ENCODE measurements around the gene HMGXB3. TPM values are rescaled to one million over a fixed set of nuclear protein-coding genes. Genes with fewer than 3 reads are reported as not detected.

The HMGXB3 gene
- polyA plus RNA-seq, 1 donor from 2014 or later: 66.6 TPM

DNA sequence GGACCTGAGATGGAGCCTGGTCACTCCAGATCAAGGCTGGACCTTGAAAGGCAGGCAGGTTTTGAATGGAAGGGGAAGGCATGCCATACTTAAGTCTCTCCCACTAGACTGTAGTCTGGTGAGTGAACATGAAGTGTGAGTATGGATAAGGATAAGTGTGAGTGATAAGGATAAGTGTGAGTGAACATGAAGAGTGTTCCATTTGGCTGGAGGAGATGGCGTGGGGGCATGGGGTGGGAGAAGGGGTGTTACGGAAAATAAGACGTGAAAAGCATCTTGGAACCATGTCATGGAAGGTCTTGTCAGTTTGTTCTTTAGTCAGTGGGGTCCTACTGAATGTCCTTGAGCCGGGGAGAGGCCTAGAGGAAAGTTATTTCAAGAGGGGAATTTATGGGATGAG lies 32.8 kb downstream of the HMGXB3 start:
- Histone ChIP-seq H3K79me2 (replicated peaks; ENCODE audit: insufficient read depth, low read length) (no peaks in the 10 kb centered on the region), H3K9me2 (ENCODE audit: insufficient read depth, low read length) (no peaks in the 10 kb centered on the region), H3K4me2 (ENCODE audit: low read length) (no peak overlapping the region), H3K9ac (ENCODE audit: low read length) (no peak overlapping the region), H4K20me1 (ENCODE audit: insufficient read depth) (no peaks in the 10 kb centered on the region), H3F3A (ENCODE audit: insufficient read depth, low read length, poor library complexity, severe bottlenecking) (no peaks in the 10 kb centered on the region), H3K27ac (ENCODE audit: low read length) (no peak overlapping the region), H3K36me3 (ENCODE audit: insufficient read depth, low read length) (peaks cover 16% of the 10 kb centered on the region), H2AFZ (ENCODE audit: low read depth, low read length) (no peak overlapping the region), H3K27me3 (ENCODE audit: insufficient read depth, low read depth, low read length) (no peaks in the 10 kb centered on the region), H3K9me3 (ENCODE audit: low read length) (no peaks in the 10 kb centered on the region), H3K4me3 (ENCODE audit: low read length) (no peak overlapping the region)
- TF ChIP-seq, protein P1, sequence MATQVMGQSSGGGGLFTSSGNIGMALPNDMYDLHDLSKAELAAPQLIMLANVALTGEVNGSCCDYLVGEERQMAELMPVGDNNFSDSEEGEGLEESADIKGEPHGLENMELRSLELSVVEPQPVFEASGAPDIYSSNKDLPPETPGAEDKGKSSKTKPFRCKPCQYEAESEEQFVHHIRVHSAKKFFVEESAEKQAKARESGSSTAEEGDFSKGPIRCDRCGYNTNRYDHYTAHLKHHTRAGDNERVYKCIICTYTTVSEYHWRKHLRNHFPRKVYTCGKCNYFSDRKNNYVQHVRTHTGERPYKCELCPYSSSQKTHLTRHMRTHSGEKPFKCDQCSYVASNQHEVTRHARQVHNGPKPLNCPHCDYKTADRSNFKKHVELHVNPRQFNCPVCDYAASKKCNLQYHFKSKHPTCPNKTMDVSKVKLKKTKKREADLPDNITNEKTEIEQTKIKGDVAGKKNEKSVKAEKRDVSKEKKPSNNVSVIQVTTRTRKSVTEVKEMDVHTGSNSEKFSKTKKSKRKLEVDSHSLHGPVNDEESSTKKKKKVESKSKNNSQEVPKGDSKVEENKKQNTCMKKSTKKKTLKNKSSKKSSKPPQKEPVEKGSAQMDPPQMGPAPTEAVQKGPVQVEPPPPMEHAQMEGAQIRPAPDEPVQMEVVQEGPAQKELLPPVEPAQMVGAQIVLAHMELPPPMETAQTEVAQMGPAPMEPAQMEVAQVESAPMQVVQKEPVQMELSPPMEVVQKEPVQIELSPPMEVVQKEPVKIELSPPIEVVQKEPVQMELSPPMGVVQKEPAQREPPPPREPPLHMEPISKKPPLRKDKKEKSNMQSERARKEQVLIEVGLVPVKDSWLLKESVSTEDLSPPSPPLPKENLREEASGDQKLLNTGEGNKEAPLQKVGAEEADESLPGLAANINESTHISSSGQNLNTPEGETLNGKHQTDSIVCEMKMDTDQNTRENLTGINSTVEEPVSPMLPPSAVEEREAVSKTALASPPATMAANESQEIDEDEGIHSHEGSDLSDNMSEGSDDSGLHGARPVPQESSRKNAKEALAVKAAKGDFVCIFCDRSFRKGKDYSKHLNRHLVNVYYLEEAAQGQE (IDR thresholded peaks at IDR 0.05; ENCODE audit: borderline replicate concordance): no peak
- TF ChIP-seq TAF1 (IDR thresholded peaks at IDR 0.05; ENCODE audit: low read depth): no peak
- TF ChIP-seq RAD21 (conservative IDR thresholded peaks at IDR 0.05): no peak
- no peak for TF ChIP-seq POLR2AphosphoS5 (IDR thresholded peaks at IDR 0.05)
- TF ChIP-seq EP300 (conservative IDR thresholded peaks at IDR 0.05; ENCODE audit: poor library complexity, severe bottlenecking): no peak
- no peak for TF ChIP-seq EZH2 (IDR thresholded peaks at IDR 0.05; ENCODE audit: borderline replicate concordance, insufficient read depth, low read length, poor library complexity, severe bottlenecking)
- TF ChIP-seq MXI1 (conservative IDR thresholded peaks at IDR 0.05; ENCODE audit: poor library complexity, severe bottlenecking): no peak
- TF ChIP-seq, protein P2, sequence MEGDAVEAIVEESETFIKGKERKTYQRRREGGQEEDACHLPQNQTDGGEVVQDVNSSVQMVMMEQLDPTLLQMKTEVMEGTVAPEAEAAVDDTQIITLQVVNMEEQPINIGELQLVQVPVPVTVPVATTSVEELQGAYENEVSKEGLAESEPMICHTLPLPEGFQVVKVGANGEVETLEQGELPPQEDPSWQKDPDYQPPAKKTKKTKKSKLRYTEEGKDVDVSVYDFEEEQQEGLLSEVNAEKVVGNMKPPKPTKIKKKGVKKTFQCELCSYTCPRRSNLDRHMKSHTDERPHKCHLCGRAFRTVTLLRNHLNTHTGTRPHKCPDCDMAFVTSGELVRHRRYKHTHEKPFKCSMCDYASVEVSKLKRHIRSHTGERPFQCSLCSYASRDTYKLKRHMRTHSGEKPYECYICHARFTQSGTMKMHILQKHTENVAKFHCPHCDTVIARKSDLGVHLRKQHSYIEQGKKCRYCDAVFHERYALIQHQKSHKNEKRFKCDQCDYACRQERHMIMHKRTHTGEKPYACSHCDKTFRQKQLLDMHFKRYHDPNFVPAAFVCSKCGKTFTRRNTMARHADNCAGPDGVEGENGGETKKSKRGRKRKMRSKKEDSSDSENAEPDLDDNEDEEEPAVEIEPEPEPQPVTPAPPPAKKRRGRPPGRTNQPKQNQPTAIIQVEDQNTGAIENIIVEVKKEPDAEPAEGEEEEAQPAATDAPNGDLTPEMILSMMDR (IDR thresholded peaks at IDR 0.05; ENCODE audit: poor library complexity, severe bottlenecking): no peak
- TF ChIP-seq SMC3 (conservative IDR thresholded peaks at IDR 0.05; ENCODE audit: poor library complexity): no peak

DNA sequence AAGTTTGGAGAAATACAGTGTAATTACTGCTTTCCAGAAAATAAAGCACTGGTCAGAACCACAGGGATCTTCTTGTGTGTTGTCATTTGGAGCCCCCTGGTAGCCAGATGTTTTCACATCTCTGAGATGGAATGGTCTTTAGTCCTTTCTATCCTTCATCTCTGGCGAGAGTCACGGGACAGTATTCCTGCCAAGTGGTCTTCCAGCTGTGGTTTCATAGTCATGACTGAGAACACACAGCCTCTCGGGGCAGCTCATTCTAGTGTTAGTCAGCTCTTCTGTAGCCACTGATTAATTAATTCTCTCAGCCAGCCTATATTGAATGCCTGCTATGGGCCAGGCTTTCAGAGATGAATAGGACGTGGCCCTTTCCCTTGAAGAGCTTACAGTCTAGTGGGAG lies 34.1 kb downstream of the HMGXB3 start:
- Histone ChIP-seq H3K9me3 (ENCODE audit: low read length) (no peaks in the 10 kb centered on the region), H2AFZ (ENCODE audit: low read depth, low read length) (no peak overlapping the region), H3K79me2 (replicated peaks; ENCODE audit: insufficient read depth, low read length) (no peaks in the 10 kb centered on the region), H4K20me1 (ENCODE audit: insufficient read depth) (no peaks in the 10 kb centered on the region), H3F3A (ENCODE audit: insufficient read depth, low read length, poor library complexity, severe bottlenecking) (no peaks in the 10 kb centered on the region), H3K4me3 (ENCODE audit: low read length) (no peak overlapping the region), H3K36me3 (ENCODE audit: insufficient read depth, low read length) (peaks cover 19% of the 10 kb centered on the region), H3K27ac (ENCODE audit: low read length) (no peak overlapping the region), H3K27me3 (ENCODE audit: insufficient read depth, low read depth, low read length) (no peaks in the 10 kb centered on the region), H3K9me2 (ENCODE audit: insufficient read depth, low read length) (no peaks in the 10 kb centered on the region), H3K9ac (ENCODE audit: low read length) (no peak overlapping the region), H3K4me2 (ENCODE audit: low read length) (no peak overlapping the region)
- no peak for TF ChIP-seq EP300 (conservative IDR thresholded peaks at IDR 0.05; ENCODE audit: poor library complexity, severe bottlenecking)
- no peak for TF ChIP-seq SMC3 (conservative IDR thresholded peaks at IDR 0.05; ENCODE audit: poor library complexity)
- TF ChIP-seq RAD21 (conservative IDR thresholded peaks at IDR 0.05): no peak
- TF ChIP-seq, protein P1 (IDR thresholded peaks at IDR 0.05; ENCODE audit: borderline replicate concordance): no peak
- no peak for TF ChIP-seq TAF1 (IDR thresholded peaks at IDR 0.05; ENCODE audit: low read depth)
- TF ChIP-seq EZH2 (IDR thresholded peaks at IDR 0.05; ENCODE audit: borderline replicate concordance, insufficient read depth, low read length, poor library complexity, severe bottlenecking): no peak
- TF ChIP-seq POLR2AphosphoS5 (IDR thresholded peaks at IDR 0.05): no peak
- TF ChIP-seq, protein P2 (IDR thresholded peaks at IDR 0.05; ENCODE audit: poor library complexity, severe bottlenecking): no peak
- TF ChIP-seq MXI1 (conservative IDR thresholded peaks at IDR 0.05; ENCODE audit: poor library complexity, severe bottlenecking): no peak
